Heart right ventricle (tissue), 16 donors: Measurements from ENCODE around the gene ARHGAP35. TPM values are rescaled to one million over a fixed set of nuclear protein-coding genes. Genes with fewer than 3 reads are reported as not detected.
"Not testable (repeated sequence)": the region's sequence is repeated elsewhere in the genome, so short reads cannot be mapped to it uniquely, and the experiment has no call there.

Source experiments
- ATAC-seq, 8 donors: fragments of 200-7000 bp; cut with Tn5 transposase; one replicate each; pipeline ENCODE4 v1.9.1; 2020; ENCODE audit warnings: mild to moderate bottlenecking in 8 of 8, moderate library complexity in 8 of 8, moderate number of reproducible peaks in 1 of 8
- DNase-seq, 2 donors: peaks; one replicate each; pipeline ENCODE4 v3.0.0-alpha.2; 2020
- H3K27ac ChIP-seq, 10 donors: fragments of 200-600 bp; sonication (generic) in 2 of 10; one replicate each; pipeline versions ENCODE4 v1.5.0 to v1.8.0; 2020 to 2022; ENCODE audit warnings: mild to moderate bottlenecking in 3 of 10
- H3K27me3 ChIP-seq, 7 donors: fragments of 200-600 bp; one replicate each; pipeline ENCODE4 v1.8.0; 2021 to 2022; ENCODE audit warnings: mild to moderate bottlenecking in 2 of 7
- H3K36me3 ChIP-seq, 9 donors: fragments of 200-600 bp; sonication (generic) in 1 of 9; one replicate each; pipeline versions ENCODE4 v1.5.0 to v1.8.0; 2020 to 2022; ENCODE audit warnings: mild to moderate bottlenecking in 2 of 9
- H3K4me1 ChIP-seq, 9 donors: fragments of 200-600 bp; sonication (generic) in 1 of 9; one replicate each; pipeline versions ENCODE4 v1.5.0 to v1.8.0; 2020 to 2022; ENCODE audit warnings: mild to moderate bottlenecking in 4 of 9
- H3K4me3 ChIP-seq, 10 donors: fragments of 200-600 bp; sonication (generic) in 2 of 10; one replicate each; pipeline versions ENCODE4 v1.5.0 to v1.8.0; 2020 to 2022; ENCODE audit warnings: mild to moderate bottlenecking in 7 of 10, moderate library complexity in 2 of 10
- H3K9me3 ChIP-seq, 11 donors: fragments of 200-600 bp in 10 of 11; sonication (generic) in 2 of 11; one replicate each; pipeline versions ENCODE4 v1.5.0 to v1.8.0; 2013 to 2022; ENCODE audit warnings: mild to moderate bottlenecking in 2 of 11, control low read depth in 1 of 11, moderate library complexity in 1 of 11
- CTCF ChIP-seq, 9 donors: fragments of 200-600 bp; sonication (generic) in 2 of 9; IDR thresholded peaks; one replicate each; pipeline versions ENCODE4 v1.5.0 to v1.8.0; 2021 to 2022; ENCODE audit warnings: antibody characterized with exemption in 9 of 9, mild to moderate bottlenecking in 5 of 9, moderate library complexity in 1 of 9
- WGBS, 2 donors: extraction: QIAGEN DNeasy Blood & Tissue Kit; methylation state at CpG; one replicate each; pipeline ENCODE4 v1.1.7; 2013; ENCODE audit warnings: inconsistent platforms in 1 of 2; 5-methylcytosine and 5-hydroxymethylcytosine counted together
- intact Hi-C, 10 donors: fragments of 100-400 bp; cut with DNase I; formaldehyde crosslinking; loops; one replicate each; pipeline versions ENCODE4 v1.11.1 to v1.14.2; 2022
- polyA plus RNA-seq, 2 donors: library from polyadenylated mRNA; stranded (reverse); fragments of 200-250 nt; gene quantifications; one replicate each; pipeline ENCODE4 v1.2.3, GENCODE V29; 2013
- total RNA-seq, 10 donors: library from RNA; stranded (reverse); fragmentation: NEBNext Ultra II Directional in 3 of 10; extraction: Animal tissue kit (Norgen Biotek cat#: 25700) in 3 of 10; gene quantifications; one replicate each; pipeline versions ENCODE4 v1.2.1 to v1.2.4, GENCODE V29; 2021 to 2023
- donor health status: Arrhythmogenic right ventricular cardiomyopathy.
- donor health status: ischemic (EF 13 %, LVEDD 7.1; RV severe dilation, severe dysfunction).
- donor health status: healthy with polysubstance abuse.
- donor health status: DM: no; HTN: yes; CAD: no.
- donor health status: DM: no; HTN: no; CAD: no.
- donor health status: ischemic (EF 25% LVEDD 6.9; RV normal size, moderate dysfunction).
- donor health status: ischemic (EF 25% LVEDD 5.7; RV mildly dilated, moderate dysfunction).
- donor health status: healthy.
- donor health status: DM: yes; HTN: yes; CAD: no.
- donor health status: Ischemic cardiomyopathy.
- donor health status: ischemic (EF 35%, LVEDD 5.7; RV mildly dilated, moderate dysfunction).
- donor health status: nonischemic (EF 11% LVEDD 7.7; RV severe dilation, severe dysfunction).
- donor health status: DM: yes; HTN: yes; CAD: no.
- donor health status: PGD.
- donor health status: ischemic (EF 29% LVEDD 5.4; RV normal size, mild dysfunction).
- donor health status: nonischemic (EF 23%, LVEDD 6.1; RV moderate dilation, normal function).

The ARHGAP35 gene
- total and polyA plus RNA-seq, 12 donors: 20.8 to 96.5 (median 73.2) TPM

- Histone ChIP-seq H3K4me1 (peaks cover 0 to 23% (median 10%) of the 10 kb centered on the region in 9 donors), H3K4me3 (no peak overlapping the region), H3K27me3 (no peaks in the 10 kb centered on the region), H3K36me3 (no peaks in the 10 kb centered on the region), H3K9me3 (no peaks in the 10 kb centered on the region), H3K27ac (no peak overlapping the region)
- 80 to 83% methylated on average over 18 of the region's 18 CpGs for WGBS, 2 donors
- no peak for TF ChIP-seq CTCF (IDR thresholded peaks at IDR 0.05)
- intact Hi-C loops: no loop called here
- no peak for DNase-seq
- no peak for ATAC-seq
Observed at GRCh38 chr19:46815833-46816627, 44.8 kb upstream of the ARHGAP35 start.

- no peak for ATAC-seq
- WGBS, 2 donors: 94% methylated on average over 2 of the region's 2 CpGs
- DNase-seq: no peak
- Histone ChIP-seq H3K4me1 (peaks cover 0 to 34% (median 9%) of the 10 kb centered on the region in 9 donors), H3K27ac (no peak overlapping the region), H3K4me3 (no peak overlapping the region), H3K27me3 (no peaks in the 10 kb centered on the region), H3K9me3 (no peaks in the 10 kb centered on the region), H3K36me3 (no peaks in the 10 kb centered on the region)
- TF ChIP-seq CTCF (IDR thresholded peaks at IDR 0.05): no peak
- intact Hi-C loops: no loop called here
Observed at GRCh38 chr19:46818812-46819211, 42.0 kb upstream of the ARHGAP35 start.

- Histone ChIP-seq H3K4me3 (no peak overlapping the region), H3K4me1 (peaks cover 0 to 40% (median 5%) of the 10 kb centered on the region in 9 donors), H3K27me3 (no peaks in the 10 kb centered on the region), H3K36me3 (no peaks in the 10 kb centered on the region), H3K27ac (peak overlapping the region in 1 of 10 donors; percentile 72), H3K9me3 (no peaks in the 10 kb centered on the region)
- DNase-seq: peak in 1 of 2 donors; percentile 42
- WGBS, 2 donors: 77 to 82% methylated on average over 18 of the region's 18 CpGs
- intact Hi-C loops: no loop called here
- no peak for TF ChIP-seq CTCF (IDR thresholded peaks at IDR 0.05)
- ATAC-seq: peak in 6 of 8 donors; percentile 29 to 66 (median 44)
Observed at GRCh38 chr19:46821512-46822409, 39.0 kb upstream of the ARHGAP35 start.

GRCh38 chr19:46822410-46822787, 38.4 kb upstream of the ARHGAP35 start:
- H3K9me3 ChIP-seq, ATAC-seq, H3K27me3 ChIP-seq, intact Hi-C loops, H3K36me3 ChIP-seq, DNase-seq, H3K4me3 ChIP-seq: not testable (repeated sequence)
- Histone ChIP-seq H3K27ac (peak overlapping the region in 1 of 10 donors; percentile 72), H3K4me1 (peaks cover 0 to 40% (median 5%) of the 10 kb centered on the region in 9 donors)
- 94 to 96% methylated on average over 4 of the region's 4 CpGs for WGBS, 2 donors
